ENCODE results near the gene SCARF2.

SCARF2 gene

DNA sequence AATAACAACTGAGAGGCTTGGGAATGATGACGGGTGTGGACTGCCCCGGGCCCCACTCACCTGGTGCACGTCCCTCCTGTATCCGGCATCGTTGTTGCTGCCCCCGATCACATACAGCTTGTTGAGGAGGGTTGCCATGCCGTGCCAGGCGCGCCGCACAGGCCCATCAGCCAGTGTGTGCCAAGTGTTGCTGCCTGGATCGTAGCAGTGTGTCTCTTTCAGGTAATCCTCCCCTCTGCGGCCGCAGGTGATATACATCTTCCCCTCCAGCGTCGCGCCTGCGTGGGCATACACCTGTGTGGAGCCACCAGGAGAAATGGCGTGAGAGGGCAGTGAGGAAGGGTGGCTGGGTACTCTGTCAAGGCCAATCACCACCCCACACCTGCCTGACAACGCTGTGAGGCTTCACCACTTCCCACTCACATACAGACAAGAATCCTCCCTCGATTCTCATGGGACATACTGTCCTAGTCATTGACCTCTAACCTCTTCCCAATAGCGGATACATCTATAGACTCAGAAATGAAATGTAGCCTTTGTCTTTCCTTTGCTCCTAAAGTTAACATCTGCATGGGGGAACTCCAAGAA lies 8.9 kb upstream of the SCARF2 start:
- Histone ChIP-seq H3K9me2 (ENCODE audit: low read depth, low read length) (no peaks in the 10 kb centered on the region), H3K4me1 (ENCODE audit: insufficient read depth, low read length, severe bottlenecking) (no peaks in the 10 kb centered on the region), H3K27me3 (ENCODE audit: insufficient read depth, low read length) (no peaks in the 10 kb centered on the region), H3K9me3 (ENCODE audit: low read length) (no peaks in the 10 kb centered on the region), H3K9ac (ENCODE audit: low read length) (no peak overlapping the region), H3K4me2 (ENCODE audit: low read length) (no peak overlapping the region), H3K4me3 (ENCODE audit: low read depth, low read length, poor library complexity, severe bottlenecking) (no peak overlapping the region), H3K79me2 (ENCODE audit: insufficient read depth, low read length) (no peaks in the 10 kb centered on the region), H2AFZ (ENCODE audit: low read length) (no peak overlapping the region), H3K27ac (ENCODE audit: low read depth, low read length, poor library complexity, severe bottlenecking) (no peak overlapping the region), H3K36me3 (ENCODE audit: insufficient read depth, low read length) (peaks cover 14% of the 10 kb centered on the region; the same call in 1 of the 2 replicates), H3F3A (ENCODE audit: insufficient read depth, low read length) (no peaks in the 10 kb centered on the region), H4K20me1 (ENCODE audit: insufficient read depth, low read length) (no peaks in the 10 kb centered on the region)
- TF ChIP-seq, protein P1, sequence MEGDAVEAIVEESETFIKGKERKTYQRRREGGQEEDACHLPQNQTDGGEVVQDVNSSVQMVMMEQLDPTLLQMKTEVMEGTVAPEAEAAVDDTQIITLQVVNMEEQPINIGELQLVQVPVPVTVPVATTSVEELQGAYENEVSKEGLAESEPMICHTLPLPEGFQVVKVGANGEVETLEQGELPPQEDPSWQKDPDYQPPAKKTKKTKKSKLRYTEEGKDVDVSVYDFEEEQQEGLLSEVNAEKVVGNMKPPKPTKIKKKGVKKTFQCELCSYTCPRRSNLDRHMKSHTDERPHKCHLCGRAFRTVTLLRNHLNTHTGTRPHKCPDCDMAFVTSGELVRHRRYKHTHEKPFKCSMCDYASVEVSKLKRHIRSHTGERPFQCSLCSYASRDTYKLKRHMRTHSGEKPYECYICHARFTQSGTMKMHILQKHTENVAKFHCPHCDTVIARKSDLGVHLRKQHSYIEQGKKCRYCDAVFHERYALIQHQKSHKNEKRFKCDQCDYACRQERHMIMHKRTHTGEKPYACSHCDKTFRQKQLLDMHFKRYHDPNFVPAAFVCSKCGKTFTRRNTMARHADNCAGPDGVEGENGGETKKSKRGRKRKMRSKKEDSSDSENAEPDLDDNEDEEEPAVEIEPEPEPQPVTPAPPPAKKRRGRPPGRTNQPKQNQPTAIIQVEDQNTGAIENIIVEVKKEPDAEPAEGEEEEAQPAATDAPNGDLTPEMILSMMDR (IDR thresholded peaks at IDR 0.05; ENCODE audit: low read length): no peak
- no peak for TF ChIP-seq EZH2 (IDR thresholded peaks at IDR 0.05; ENCODE audit: borderline replicate concordance, low read length)

DNA sequence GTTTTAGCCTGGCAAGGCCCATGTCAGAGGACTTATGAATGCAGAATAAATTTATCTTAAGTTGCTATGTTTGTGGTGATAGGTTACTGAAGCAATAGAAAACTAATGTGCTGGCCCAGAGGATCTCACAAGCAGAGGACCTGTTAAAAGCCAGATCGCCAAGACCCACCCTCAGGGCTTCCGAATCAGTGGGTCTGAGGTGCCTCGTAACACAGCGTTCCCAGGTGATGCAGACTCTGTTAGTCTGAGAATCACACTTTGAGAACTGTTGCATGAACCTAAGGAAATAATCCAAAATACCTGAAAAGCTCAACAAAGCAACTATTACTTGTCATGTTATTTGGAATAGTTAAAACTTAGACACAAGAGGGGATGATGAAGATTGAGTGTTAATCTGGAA lies 6.7 kb upstream of the SCARF2 start:
- no peaks in the 10 kb centered on the region for H3K4me1 ChIP-seq (ENCODE audit: insufficient read depth, low read length, severe bottlenecking)
- no peak overlapping the region for H2AFZ ChIP-seq (ENCODE audit: low read length)
- no peak overlapping the region for H3K4me3 ChIP-seq (ENCODE audit: low read depth, low read length, poor library complexity, severe bottlenecking)
- no peaks in the 10 kb centered on the region for H4K20me1 ChIP-seq (ENCODE audit: insufficient read depth, low read length)
- no peaks in the 10 kb centered on the region for H3K9me2 ChIP-seq (ENCODE audit: low read depth, low read length)
- no peak overlapping the region for H3K27ac ChIP-seq (ENCODE audit: low read depth, low read length, poor library complexity, severe bottlenecking)
- no peak overlapping the region for H3K4me2 ChIP-seq (ENCODE audit: low read length)
- TF ChIP-seq, protein P1 (IDR thresholded peaks at IDR 0.05; ENCODE audit: low read length): no peak
- TF ChIP-seq EZH2 (IDR thresholded peaks at IDR 0.05; ENCODE audit: borderline replicate concordance, low read length): no peak
- no peaks in the 10 kb centered on the region for H3F3A ChIP-seq (ENCODE audit: insufficient read depth, low read length)
- H3K36me3 ChIP-seq (ENCODE audit: insufficient read depth, low read length): peaks cover 14% of the 10 kb centered on the region; the same call in 1 of the 2 replicates
- no peaks in the 10 kb centered on the region for H3K27me3 ChIP-seq (ENCODE audit: insufficient read depth, low read length)
- H3K9ac ChIP-seq (ENCODE audit: low read length): no peak overlapping the region
- no peaks in the 10 kb centered on the region for H3K79me2 ChIP-seq (ENCODE audit: insufficient read depth, low read length)
- H3K9me3 ChIP-seq (ENCODE audit: low read length): no peaks in the 10 kb centered on the region

DNA sequence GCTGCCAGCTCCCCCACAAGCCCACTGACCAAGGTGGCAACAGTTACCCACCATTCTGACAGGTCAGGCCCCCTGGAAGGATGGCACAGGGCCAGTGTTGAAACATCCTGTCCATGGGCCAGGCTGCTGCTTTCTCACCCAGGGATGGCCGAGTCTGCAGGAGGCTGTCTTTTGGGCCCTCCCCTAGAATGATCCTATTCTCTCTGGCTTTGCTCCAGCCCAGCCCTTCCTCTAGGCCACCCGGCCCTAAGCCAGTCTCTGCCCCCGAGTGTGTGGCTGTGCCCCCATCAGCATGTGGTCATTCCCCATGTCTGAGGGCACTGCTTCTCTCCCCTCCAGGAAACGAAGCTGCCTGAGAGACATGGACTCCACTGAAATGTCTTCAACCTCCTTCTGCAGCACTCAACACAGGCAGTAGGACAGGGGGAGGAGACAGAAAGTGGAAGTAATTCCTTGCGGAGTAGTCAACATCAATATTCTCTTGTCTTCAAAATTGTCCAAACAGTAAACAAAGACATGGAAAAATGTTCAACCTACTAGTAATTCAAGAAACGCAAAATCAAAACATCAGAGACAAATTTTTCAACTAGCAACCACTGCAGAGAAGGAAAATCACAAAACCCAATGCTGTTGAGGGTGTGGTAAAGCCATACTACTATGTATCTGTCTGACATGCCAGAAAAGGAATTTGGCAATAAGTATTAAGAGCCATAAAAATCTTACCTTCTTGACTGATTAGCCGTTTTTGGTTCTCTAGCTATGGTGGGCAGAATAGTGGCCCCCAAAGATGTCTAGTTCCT lies 5.1 kb upstream of the SCARF2 start:
- TF ChIP-seq, protein P1 (IDR thresholded peaks at IDR 0.05; ENCODE audit: low read length): no peak
- no peak for TF ChIP-seq EZH2 (IDR thresholded peaks at IDR 0.05; ENCODE audit: borderline replicate concordance, low read length)
- Histone ChIP-seq H3F3A (ENCODE audit: insufficient read depth, low read length) (no peaks in the 10 kb centered on the region), H4K20me1 (ENCODE audit: insufficient read depth, low read length) (no peaks in the 10 kb centered on the region), H2AFZ (ENCODE audit: low read length) (no peak overlapping the region), H3K27ac (ENCODE audit: low read depth, low read length, poor library complexity, severe bottlenecking) (no peak overlapping the region), H3K27me3 (ENCODE audit: insufficient read depth, low read length) (no peaks in the 10 kb centered on the region), H3K4me3 (ENCODE audit: low read depth, low read length, poor library complexity, severe bottlenecking) (no peak overlapping the region), H3K9me3 (ENCODE audit: low read length) (no peaks in the 10 kb centered on the region), H3K79me2 (ENCODE audit: insufficient read depth, low read length) (no peaks in the 10 kb centered on the region), H3K4me2 (ENCODE audit: low read length) (no peak overlapping the region), H3K9ac (ENCODE audit: low read length) (no peak overlapping the region), H3K36me3 (ENCODE audit: insufficient read depth, low read length) (peaks cover 14% of the 10 kb centered on the region; the same call in 1 of the 2 replicates), H3K9me2 (ENCODE audit: low read depth, low read length) (no peaks in the 10 kb centered on the region), H3K4me1 (ENCODE audit: insufficient read depth, low read length, severe bottlenecking) (no peaks in the 10 kb centered on the region)
